ENCODE results near the gene MPZL2. TPM values are rescaled to one million over a fixed set of nuclear protein-coding genes. Genes with fewer than 3 reads are reported as not detected.
A peak's percentile ranks its signal among the peaks of the same experiment; 100 is the strongest.

Gene MPZL2
- total RNA-seq, 1 donor: not detected

GRCh38 chr11:118272001-118272400, 7.9 kb upstream of the MPZL2 start:
- Histone ChIP-seq H3K36me3 (ENCODE audit: insufficient read depth, low read length) (no peaks in the 10 kb centered on the region), H3K27me3 (ENCODE audit: insufficient read depth, low read length) (peaks cover 9% of the 10 kb centered on the region), H3K27ac (ENCODE audit: low read depth, low read length) (no peak overlapping the region), H3K4me1 (ENCODE audit: insufficient read depth, low read length) (no peaks in the 10 kb centered on the region), H2AFZ (ENCODE audit: low read length) (no peak overlapping the region), H4K20me1 (ENCODE audit: insufficient read depth, low read length) (no peaks in the 10 kb centered on the region), H3K9me3 (ENCODE audit: low read depth, low read length) (no peaks in the 10 kb centered on the region), H3K4me2 (ENCODE audit: insufficient read depth, low read length) (no peak overlapping the region), H3K79me2 (ENCODE audit: insufficient read depth, low read length) (no peaks in the 10 kb centered on the region), H3K4me3 (ENCODE audit: insufficient read depth, low read length) (no peak overlapping the region)
- no peak for DNase-seq (ENCODE audit: insufficient read length, low spot score, missing footprints)
- TF ChIP-seq CTCF (IDR thresholded peaks at IDR 0.05; ENCODE audit: extremely low read depth, low read depth, low read length): no peak

GRCh38 chr11:118267486-118267885, 3.4 kb upstream of the MPZL2 start:
- no peak for TF ChIP-seq CTCF (IDR thresholded peaks at IDR 0.05; ENCODE audit: extremely low read depth, low read depth, low read length)
- Histone ChIP-seq H2AFZ (ENCODE audit: low read length) (no peak overlapping the region), H3K4me2 (ENCODE audit: insufficient read depth, low read length) (no peak overlapping the region), H3K27me3 (ENCODE audit: insufficient read depth, low read length) (peaks cover 47% of the 10 kb centered on the region), H3K36me3 (ENCODE audit: insufficient read depth, low read length) (no peaks in the 10 kb centered on the region), H4K20me1 (ENCODE audit: insufficient read depth, low read length) (no peaks in the 10 kb centered on the region), H3K9me3 (ENCODE audit: low read depth, low read length) (no peaks in the 10 kb centered on the region), H3K27ac (ENCODE audit: low read depth, low read length) (no peak overlapping the region), H3K4me1 (ENCODE audit: insufficient read depth, low read length) (no peaks in the 10 kb centered on the region), H3K4me3 (ENCODE audit: insufficient read depth, low read length) (no peak overlapping the region), H3K79me2 (ENCODE audit: insufficient read depth, low read length) (no peaks in the 10 kb centered on the region)
- DNase-seq (ENCODE audit: insufficient read length, low spot score, missing footprints): no peak

- no peak overlapping the region for H3K4me2 ChIP-seq (ENCODE audit: insufficient read depth, low read length)
- H3K9me3 ChIP-seq (ENCODE audit: low read depth, low read length): no peaks in the 10 kb centered on the region
- peaks cover 59% of the 10 kb centered on the region for H3K27me3 ChIP-seq (ENCODE audit: insufficient read depth, low read length)
- H2AFZ ChIP-seq (ENCODE audit: low read length): no peak overlapping the region
- no peaks in the 10 kb centered on the region for H4K20me1 ChIP-seq (ENCODE audit: insufficient read depth, low read length)
- no peak for TF ChIP-seq CTCF (IDR thresholded peaks at IDR 0.05; ENCODE audit: extremely low read depth, low read depth, low read length)
- H3K36me3 ChIP-seq (ENCODE audit: insufficient read depth, low read length): no peaks in the 10 kb centered on the region
- no peak overlapping the region for H3K27ac ChIP-seq (ENCODE audit: low read depth, low read length)
- H3K79me2 ChIP-seq (ENCODE audit: insufficient read depth, low read length): no peaks in the 10 kb centered on the region
- no peak overlapping the region for H3K4me3 ChIP-seq (ENCODE audit: insufficient read depth, low read length)
- no peaks in the 10 kb centered on the region for H3K4me1 ChIP-seq (ENCODE audit: insufficient read depth, low read length)
- no peak for DNase-seq (ENCODE audit: insufficient read length, low spot score, missing footprints)
These were observed 1.9 kb upstream of the MPZL2 start for GRCh38 chr11:118265954-118266353.

GRCh38 chr11:118264569-118265465, 720 bp upstream of the MPZL2 start:
- no peak for DNase-seq (ENCODE audit: insufficient read length, low spot score, missing footprints)
- Histone ChIP-seq H3K9me3 (ENCODE audit: low read depth, low read length) (no peaks in the 10 kb centered on the region), H3K4me2 (ENCODE audit: insufficient read depth, low read length) (peak overlapping the region; percentile 20), H3K27ac (ENCODE audit: low read depth, low read length) (no peak overlapping the region), H4K20me1 (ENCODE audit: insufficient read depth, low read length) (no peaks in the 10 kb centered on the region), H3K36me3 (ENCODE audit: insufficient read depth, low read length) (no peaks in the 10 kb centered on the region), H3K27me3 (ENCODE audit: insufficient read depth, low read length) (peaks cover 59% of the 10 kb centered on the region), H3K4me3 (ENCODE audit: insufficient read depth, low read length) (no peak overlapping the region), H3K4me1 (ENCODE audit: insufficient read depth, low read length) (no peaks in the 10 kb centered on the region), H3K79me2 (ENCODE audit: insufficient read depth, low read length) (no peaks in the 10 kb centered on the region), H2AFZ (ENCODE audit: low read length) (no peak overlapping the region)
- no peak for TF ChIP-seq CTCF (IDR thresholded peaks at IDR 0.05; ENCODE audit: extremely low read depth, low read depth, low read length)

Measured in osteoblast (primary cell).